ENCODE measurements around the gene MMP2.

MMP2 gene

GRCh38 chr16:55497558-55497957 lies 18.6 kb downstream of the MMP2 start:
- no peak for DNase-seq (ENCODE audit: low spot score)
- Histone ChIP-seq H3K79me1 (ENCODE audit: low read depth, low read length) (no peaks in the 10 kb centered on the region), H2BK5ac (ENCODE audit: low read length) (no peak overlapping the region)

GRCh38 chr16:55498101-55498500 lies 19.1 kb downstream of the MMP2 start:
- Histone ChIP-seq H2BK5ac (ENCODE audit: low read length) (no peak overlapping the region), H3K36me3 (replicated peaks in 1 of 2; ENCODE audit: control insufficient read depth in 2 of 2, insufficient read depth in 2 of 2, low read length in 2 of 2) (peaks cover 6 to 89% of the 10 kb centered on the region in 2 donors), H2BK120ac (ENCODE audit: low read depth, low read length) (no peak overlapping the region), H3K27me3 (ENCODE audit: control insufficient read depth in 3 of 3, insufficient read depth in 3 of 3, low read depth in 1 of 3, low read length in 3 of 3) (no peaks in the 10 kb centered on the region), H3K9ac (ENCODE audit: low read depth, low read length, poor library complexity) (no peak overlapping the region), H2BK15ac (ENCODE audit: low read length) (no peak overlapping the region), H2AK5ac (ENCODE audit: low read depth, low read length) (no peak overlapping the region), H3K23ac (ENCODE audit: low read depth, low read length, poor library complexity) (no peak overlapping the region), H3K9me3 (replicated peaks in 1 of 2; ENCODE audit: control insufficient read depth in 2 of 2, insufficient read depth in 1 of 2, low read depth in 1 of 2, low read length in 2 of 2) (peaks cover 0 to 2% of the 10 kb centered on the region in 2 donors), H3K4me3 (ENCODE audit: low read length in 2 of 2) (no peak overlapping the region), H3K4ac (ENCODE audit: low read length) (no peak overlapping the region), H3K4me1 (ENCODE audit: control insufficient read depth in 2 of 2, insufficient read depth in 1 of 2, low read depth in 1 of 2, low read length in 2 of 2) (peaks cover 20 to 32% of the 10 kb centered on the region in 2 donors), H4K8ac (ENCODE audit: low read depth, low read length) (no peak overlapping the region), H3K14ac (ENCODE audit: low read length) (peak overlapping the region; percentile 33), H4K91ac (ENCODE audit: low read depth, low read length, poor library complexity) (no peak overlapping the region), H3K18ac (ENCODE audit: low read length) (peak overlapping the region; percentile 49), H3K4me2 (ENCODE audit: insufficient read depth, low read length, poor library complexity, severe bottlenecking) (no peak overlapping the region), H3K79me1 (ENCODE audit: low read depth, low read length) (no peaks in the 10 kb centered on the region), H2AFZ (ENCODE audit: low read length) (no peak overlapping the region), H3K27ac (replicated peaks; ENCODE audit: low read length) (no peak overlapping the region), H2BK12ac (ENCODE audit: low read length) (no peak overlapping the region)
- WGBS, 2 donors (ENCODE audit: extremely low coverage in 2 of 2, insufficient read length in 2 of 2, insufficient replicate concordance in 1 of 2), result no CpG with 5 or more reads among the region's 6 CpGs
- DNase-seq (ENCODE audit: low spot score), result no peak

More at GRCh38 chr16:55497558-55497957, 18.6 kb downstream of the MMP2 start:
- H3K27me3 ChIP-seq (ENCODE audit: control insufficient read depth in 3 of 3, insufficient read depth in 3 of 3, low read depth in 1 of 3, low read length in 3 of 3), result no peaks in the 10 kb centered on the region
- H3K14ac ChIP-seq (ENCODE audit: low read length), result no peak overlapping the region
- peaks cover 6 to 89% of the 10 kb centered on the region in 2 donors for H3K36me3 ChIP-seq (replicated peaks in 1 of 2; ENCODE audit: control insufficient read depth in 2 of 2, insufficient read depth in 2 of 2, low read length in 2 of 2)
- H4K8ac ChIP-seq (ENCODE audit: low read depth, low read length), result no peak overlapping the region
- no peak overlapping the region for H3K9ac ChIP-seq (ENCODE audit: low read depth, low read length, poor library complexity)
- H3K4me2 ChIP-seq (ENCODE audit: insufficient read depth, low read length, poor library complexity, severe bottlenecking), result no peak overlapping the region
- no peak overlapping the region for H2BK120ac ChIP-seq (ENCODE audit: low read depth, low read length)
- no peak overlapping the region for H3K4ac ChIP-seq (ENCODE audit: low read length)
- no peak overlapping the region for H3K4me3 ChIP-seq (ENCODE audit: low read length in 2 of 2)
- H4K91ac ChIP-seq (ENCODE audit: low read depth, low read length, poor library complexity), result no peak overlapping the region
- no peak overlapping the region for H2BK12ac ChIP-seq (ENCODE audit: low read length)
- H2BK15ac ChIP-seq (ENCODE audit: low read length), result no peak overlapping the region
- no peak overlapping the region for H3K23ac ChIP-seq (ENCODE audit: low read depth, low read length, poor library complexity)
- peaks cover 15 to 30% of the 10 kb centered on the region in 2 donors for H3K4me1 ChIP-seq (ENCODE audit: control insufficient read depth in 2 of 2, insufficient read depth in 1 of 2, low read depth in 1 of 2, low read length in 2 of 2)
- WGBS, 2 donors (ENCODE audit: extremely low coverage in 2 of 2, insufficient read length in 2 of 2, insufficient replicate concordance in 1 of 2), result no CpG with 5 or more reads among the region's 5 CpGs
- H3K18ac ChIP-seq (ENCODE audit: low read length), result no peak overlapping the region
- H2AK5ac ChIP-seq (ENCODE audit: low read depth, low read length), result no peak overlapping the region
- H3K27ac ChIP-seq (replicated peaks; ENCODE audit: low read length), result no peak overlapping the region
- H3K9me3 ChIP-seq (replicated peaks in 1 of 2; ENCODE audit: control insufficient read depth in 2 of 2, insufficient read depth in 1 of 2, low read depth in 1 of 2, low read length in 2 of 2), result peaks cover 0 to 2% of the 10 kb centered on the region in 2 donors
- no peak overlapping the region for H2AFZ ChIP-seq (ENCODE audit: low read length)

- peaks cover 21 to 32% of the 10 kb centered on the region in 2 donors for H3K4me1 ChIP-seq (ENCODE audit: control insufficient read depth in 2 of 2, insufficient read depth in 1 of 2, low read depth in 1 of 2, low read length in 2 of 2)
These were observed 20.3 kb downstream of the MMP2 start for GRCh38 chr16:55499281-55499680.

GRCh38 chr16:55499951-55500529 lies 21.0 kb downstream of the MMP2 start:
- Histone ChIP-seq H3K14ac (ENCODE audit: low read length) (no peak overlapping the region), H3K27me3 (ENCODE audit: control insufficient read depth in 3 of 3, insufficient read depth in 3 of 3, low read depth in 1 of 3, low read length in 3 of 3) (no peaks in the 10 kb centered on the region), H2BK120ac (ENCODE audit: low read depth, low read length) (no peak overlapping the region), H3K27ac (replicated peaks; ENCODE audit: low read length) (peak overlapping the region; percentile 61), H2BK5ac (ENCODE audit: low read length) (no peak overlapping the region), H3K4ac (ENCODE audit: low read length) (no peak overlapping the region), H3K9ac (ENCODE audit: low read depth, low read length, poor library complexity) (no peak overlapping the region), H2BK15ac (ENCODE audit: low read length) (no peak overlapping the region), H3K36me3 (replicated peaks in 1 of 2; ENCODE audit: control insufficient read depth in 2 of 2, insufficient read depth in 2 of 2, low read length in 2 of 2) (peaks cover 3 to 86% of the 10 kb centered on the region in 2 donors), H3K4me2 (ENCODE audit: insufficient read depth, low read length, poor library complexity, severe bottlenecking) (no peak overlapping the region), H2BK12ac (ENCODE audit: low read length) (no peak overlapping the region), H2AFZ (ENCODE audit: low read length) (no peak overlapping the region), H3K4me1 (ENCODE audit: control insufficient read depth in 2 of 2, insufficient read depth in 1 of 2, low read depth in 1 of 2, low read length in 2 of 2) (peaks cover 19 to 29% of the 10 kb centered on the region in 2 donors), H3K79me1 (ENCODE audit: low read depth, low read length) (no peaks in the 10 kb centered on the region), H3K18ac (ENCODE audit: low read length) (peak overlapping the region; percentile 35), H3K4me3 (ENCODE audit: low read length in 2 of 2) (no peak overlapping the region), H4K8ac (ENCODE audit: low read depth, low read length) (no peak overlapping the region), H2AK5ac (ENCODE audit: low read depth, low read length) (no peak overlapping the region), H4K91ac (ENCODE audit: low read depth, low read length, poor library complexity) (no peak overlapping the region), H3K23ac (ENCODE audit: low read depth, low read length, poor library complexity) (no peak overlapping the region), H3K9me3 (replicated peaks in 1 of 2; ENCODE audit: control insufficient read depth in 2 of 2, insufficient read depth in 1 of 2, low read depth in 1 of 2, low read length in 2 of 2) (peaks cover 0 to 2% of the 10 kb centered on the region in 2 donors)
- DNase-seq (ENCODE audit: low spot score), result no peak
- no CpG with 5 or more reads among the region's 10 CpGs for WGBS, 2 donors (ENCODE audit: extremely low coverage in 2 of 2, insufficient read length in 2 of 2, insufficient replicate concordance in 1 of 2)

More at GRCh38 chr16:55499281-55499680, 20.3 kb downstream of the MMP2 start:
- Histone ChIP-seq H3K36me3 (replicated peaks in 1 of 2; ENCODE audit: control insufficient read depth in 2 of 2, insufficient read depth in 2 of 2, low read length in 2 of 2) (peaks cover 3 to 89% of the 10 kb centered on the region in 2 donors), H3K9ac (ENCODE audit: low read depth, low read length, poor library complexity) (no peak overlapping the region), H2BK5ac (ENCODE audit: low read length) (no peak overlapping the region), H4K8ac (ENCODE audit: low read depth, low read length) (no peak overlapping the region), H3K18ac (ENCODE audit: low read length) (no peak overlapping the region), H2BK15ac (ENCODE audit: low read length) (no peak overlapping the region), H3K27ac (replicated peaks; ENCODE audit: low read length) (no peak overlapping the region), H3K14ac (ENCODE audit: low read length) (no peak overlapping the region), H3K79me1 (ENCODE audit: low read depth, low read length) (no peaks in the 10 kb centered on the region), H3K4me3 (ENCODE audit: low read length in 2 of 2) (no peak overlapping the region), H3K27me3 (ENCODE audit: control insufficient read depth in 3 of 3, insufficient read depth in 3 of 3, low read depth in 1 of 3, low read length in 3 of 3) (no peaks in the 10 kb centered on the region), H3K23ac (ENCODE audit: low read depth, low read length, poor library complexity) (no peak overlapping the region), H2BK12ac (ENCODE audit: low read length) (no peak overlapping the region), H2AFZ (ENCODE audit: low read length) (no peak overlapping the region), H2AK5ac (ENCODE audit: low read depth, low read length) (no peak overlapping the region), H3K4me2 (ENCODE audit: insufficient read depth, low read length, poor library complexity, severe bottlenecking) (no peak overlapping the region), H2BK120ac (ENCODE audit: low read depth, low read length) (no peak overlapping the region), H3K4ac (ENCODE audit: low read length) (no peak overlapping the region), H4K91ac (ENCODE audit: low read depth, low read length, poor library complexity) (no peak overlapping the region), H3K9me3 (replicated peaks in 1 of 2; ENCODE audit: control insufficient read depth in 2 of 2, insufficient read depth in 1 of 2, low read depth in 1 of 2, low read length in 2 of 2) (peaks cover 0 to 2% of the 10 kb centered on the region in 2 donors)
- DNase-seq (ENCODE audit: low spot score), result no peak
- WGBS, 2 donors (ENCODE audit: extremely low coverage in 2 of 2, insufficient read length in 2 of 2, insufficient replicate concordance in 1 of 2), result no CpG with 5 or more reads among the region's 3 CpGs
